ENCODE data around the gene MRPL20.
"Not testable (repeated sequence)": the region's sequence is repeated elsewhere in the genome, so short reads cannot be mapped to it uniquely, and the experiment has no call there.

MRPL20 gene

GRCh38 chr1:1425753-1426495 is 18.8 kb upstream of the MRPL20 start:
- DNase-seq, result no peak

GRCh38 chr1:1425426-1425752 is 18.3 kb upstream of the MRPL20 start:
- no peak for DNase-seq

- DNase-seq, result no peak
Observed at GRCh38 chr1:1424707-1425106, 17.6 kb upstream of the MRPL20 start.

- no peak for DNase-seq
Observed at GRCh38 chr1:1423245-1423597, 16.1 kb upstream of the MRPL20 start.

- DNase-seq, result no peak
Observed at GRCh38 chr1:1422465-1423244, 15.6 kb upstream of the MRPL20 start.

- no peak for DNase-seq
Observed at GRCh38 chr1:1421907-1422464, 14.9 kb upstream of the MRPL20 start.

GRCh38 chr1:1421147-1421906 is 14.2 kb upstream of the MRPL20 start, which contains the start of gene ANKRD65:
TSS of gene ANKRD65 (minus strand) at chr1:1421276. CDS start at chr1:1421005, 271 bp downstream.
- no peak for DNase-seq

- no peak for DNase-seq
Observed at GRCh38 chr1:1420654-1421141, 13.6 kb upstream of the MRPL20 start.

GRCh38 chr1:1419813-1420653 is 12.9 kb upstream of the MRPL20 start:
- no peak for DNase-seq

GRCh38 chr1:1419363-1419812 is 12.3 kb upstream of the MRPL20 start:
- no peak for DNase-seq

- DNase-seq, result no peak
Observed at GRCh38 chr1:1418464-1419362, 11.6 kb upstream of the MRPL20 start.

- not testable (repeated sequence) for DNase-seq
Observed at GRCh38 chr1:1417825-1418463, 10.9 kb upstream of the MRPL20 start.

- not testable (repeated sequence) for DNase-seq
Observed at GRCh38 chr1:1417396-1417795, 10.3 kb upstream of the MRPL20 start.

GRCh38 chr1:1415751-1416150 is 8.7 kb upstream of the MRPL20 start:
- no peak for DNase-seq

- DNase-seq, result not testable (repeated sequence)
Observed at GRCh38 chr1:1412311-1412902, 5.3 kb upstream of the MRPL20 start.

- DNase-seq, result no peak
Observed at GRCh38 chr1:1411626-1412025, 4.5 kb upstream of the MRPL20 start.

GRCh38 chr1:1410238-1410637 is 3.1 kb upstream of the MRPL20 start:
- DNase-seq, result not testable (repeated sequence)

- peak; percentile 54 for DNase-seq
Observed at GRCh38 chr1:1407636-1408318, 684 bp upstream of the MRPL20 start.

GRCh38 chr1:1406101-1406820 is 832 bp downstream of the MRPL20 start:
- DNase-seq, result peak; percentile 70

All from hematopoietic multipotent progenitor cell treated with erythropoietin and hydrocortisone succinate and interleukin-3 and kit ligand, for 8 days (in vitro differentiated cells).